Cardiac fibroblast (primary cell): ENCODE results near the gene IL6R.
"Not testable (repeated sequence)": the region's sequence is repeated elsewhere in the genome, so short reads cannot be mapped to it uniquely, and the experiment has no call there.

Experiments used
- DNase-seq, 2 donors: peaks; one replicate each; pipeline versions ENCODE4 v3.0.0 to v3.0.0-alpha.2; 2010; ENCODE audit warnings: low read depth in 2 of 2
- H3K4me3 ChIP-seq, 2 donors: replicated peaks in 1 of 2; 1 replicate in 1 of 2; 2 replicates in 1 of 2; pipeline ENCODE4 v1.5.1; 2011; ENCODE audit warnings: low read depth in 2 of 2, low read length in 2 of 2, mild to moderate bottlenecking in 2 of 2, moderate library complexity in 1 of 2
- TF ChIP-seq, protein P1 (sequence below): IDR thresholded peaks from one replicate; pipeline ENCODE4 v1.5.1; 2011; ENCODE audit warnings: low read depth, mild to moderate bottlenecking, low read length, inconsistent platforms

Gene IL6R

DNA sequence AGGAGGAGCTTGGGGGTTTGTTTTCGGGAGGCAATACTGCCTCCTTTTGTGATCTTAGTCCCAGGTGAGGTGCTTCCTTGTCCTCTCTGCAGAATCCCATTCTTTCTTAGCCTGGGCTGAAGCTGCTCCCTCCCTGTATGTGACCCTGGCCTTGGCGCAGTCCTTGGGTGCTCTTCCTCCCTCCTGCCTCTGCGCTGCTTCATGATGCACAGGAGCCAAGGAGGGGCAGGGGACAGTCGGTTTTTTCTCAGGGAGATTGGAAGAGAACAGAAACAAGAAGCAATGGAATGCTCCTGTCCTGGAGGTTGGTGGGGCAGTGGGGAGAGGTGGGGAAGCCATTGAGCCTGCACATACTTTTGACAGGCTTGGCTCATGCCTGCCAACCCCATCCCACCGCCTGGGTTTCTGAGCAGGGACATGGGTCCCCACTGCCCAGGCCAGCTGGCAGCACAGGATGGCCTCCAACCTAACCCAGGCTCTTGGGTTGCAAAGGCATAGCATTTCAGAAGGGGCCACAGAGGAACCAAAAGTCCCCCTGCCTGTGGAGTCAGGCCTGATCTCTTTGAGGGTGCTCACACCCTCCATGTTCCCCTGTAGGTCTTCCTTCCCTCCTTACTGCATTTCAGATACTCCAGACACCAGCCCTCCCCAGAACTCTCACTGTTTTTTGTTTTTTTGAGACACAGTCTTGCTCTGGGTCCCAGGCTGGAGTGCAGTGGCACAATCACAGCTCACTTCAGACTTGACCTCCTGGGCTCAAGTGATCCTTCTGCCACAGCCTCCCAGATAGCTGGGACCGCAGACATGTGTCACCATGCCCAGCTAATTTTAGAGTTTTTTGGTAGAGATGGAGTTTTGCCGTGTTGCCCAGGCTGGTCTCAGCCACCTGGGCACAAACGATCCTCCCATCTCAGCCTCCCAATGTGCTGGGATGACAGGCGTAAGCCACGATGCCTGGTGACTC, 16.1 kb downstream of the IL6R start:
- H3K4me3 ChIP-seq = no peak overlapping the region
- no peak for DNase-seq
- TF ChIP-seq, protein P1, sequence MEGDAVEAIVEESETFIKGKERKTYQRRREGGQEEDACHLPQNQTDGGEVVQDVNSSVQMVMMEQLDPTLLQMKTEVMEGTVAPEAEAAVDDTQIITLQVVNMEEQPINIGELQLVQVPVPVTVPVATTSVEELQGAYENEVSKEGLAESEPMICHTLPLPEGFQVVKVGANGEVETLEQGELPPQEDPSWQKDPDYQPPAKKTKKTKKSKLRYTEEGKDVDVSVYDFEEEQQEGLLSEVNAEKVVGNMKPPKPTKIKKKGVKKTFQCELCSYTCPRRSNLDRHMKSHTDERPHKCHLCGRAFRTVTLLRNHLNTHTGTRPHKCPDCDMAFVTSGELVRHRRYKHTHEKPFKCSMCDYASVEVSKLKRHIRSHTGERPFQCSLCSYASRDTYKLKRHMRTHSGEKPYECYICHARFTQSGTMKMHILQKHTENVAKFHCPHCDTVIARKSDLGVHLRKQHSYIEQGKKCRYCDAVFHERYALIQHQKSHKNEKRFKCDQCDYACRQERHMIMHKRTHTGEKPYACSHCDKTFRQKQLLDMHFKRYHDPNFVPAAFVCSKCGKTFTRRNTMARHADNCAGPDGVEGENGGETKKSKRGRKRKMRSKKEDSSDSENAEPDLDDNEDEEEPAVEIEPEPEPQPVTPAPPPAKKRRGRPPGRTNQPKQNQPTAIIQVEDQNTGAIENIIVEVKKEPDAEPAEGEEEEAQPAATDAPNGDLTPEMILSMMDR = no peak

DNA sequence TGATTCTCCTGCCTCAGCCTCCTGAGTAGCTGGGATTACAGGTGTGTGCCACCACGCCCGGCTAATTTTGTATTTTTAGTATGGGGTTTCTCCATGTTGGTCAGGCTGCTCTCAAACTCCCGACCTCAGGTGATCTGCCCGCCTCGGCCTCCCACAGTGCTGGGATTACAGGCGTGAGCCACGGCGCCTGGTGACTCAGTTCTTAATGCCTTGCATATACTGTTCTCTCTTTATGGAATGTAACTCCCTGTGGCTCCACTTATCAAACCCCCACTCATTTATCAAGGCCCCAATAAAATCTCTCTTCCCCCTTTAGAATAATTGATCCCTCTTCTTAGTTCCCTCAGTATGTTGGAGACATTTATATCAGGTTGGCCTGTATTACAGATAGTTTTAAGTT, 16.9 kb downstream of the IL6R start:
- DNase-seq = peak in 1 of 2 donors; percentile 33

DNA sequence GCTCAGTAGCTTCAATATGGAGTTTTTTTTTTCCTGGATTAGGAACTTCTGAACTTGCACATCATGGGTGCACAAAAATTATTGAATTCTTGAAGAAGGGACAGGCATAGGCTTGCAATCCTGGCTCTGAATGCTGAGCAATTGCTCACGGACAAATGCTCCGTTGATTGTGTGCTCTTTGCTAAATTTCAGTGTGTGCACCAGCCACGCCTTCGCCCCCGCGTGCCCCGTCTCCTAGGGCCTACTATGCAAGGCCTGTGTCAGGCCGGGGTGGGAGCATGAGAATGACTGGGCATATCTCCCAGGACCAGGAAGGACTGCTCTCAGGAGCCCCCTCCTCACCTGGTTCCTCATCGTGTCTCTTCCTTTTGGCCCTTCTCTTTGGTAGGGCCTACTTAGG, 17.4 kb downstream of the IL6R start:
- TF ChIP-seq, protein P1 = no peak
- DNase-seq = no peak
- H3K4me3 ChIP-seq = no peak overlapping the region

More for the DNA sequence above, 16.9 kb downstream of the IL6R start:
- H3K4me3 ChIP-seq = not testable (repeated sequence)

DNA sequence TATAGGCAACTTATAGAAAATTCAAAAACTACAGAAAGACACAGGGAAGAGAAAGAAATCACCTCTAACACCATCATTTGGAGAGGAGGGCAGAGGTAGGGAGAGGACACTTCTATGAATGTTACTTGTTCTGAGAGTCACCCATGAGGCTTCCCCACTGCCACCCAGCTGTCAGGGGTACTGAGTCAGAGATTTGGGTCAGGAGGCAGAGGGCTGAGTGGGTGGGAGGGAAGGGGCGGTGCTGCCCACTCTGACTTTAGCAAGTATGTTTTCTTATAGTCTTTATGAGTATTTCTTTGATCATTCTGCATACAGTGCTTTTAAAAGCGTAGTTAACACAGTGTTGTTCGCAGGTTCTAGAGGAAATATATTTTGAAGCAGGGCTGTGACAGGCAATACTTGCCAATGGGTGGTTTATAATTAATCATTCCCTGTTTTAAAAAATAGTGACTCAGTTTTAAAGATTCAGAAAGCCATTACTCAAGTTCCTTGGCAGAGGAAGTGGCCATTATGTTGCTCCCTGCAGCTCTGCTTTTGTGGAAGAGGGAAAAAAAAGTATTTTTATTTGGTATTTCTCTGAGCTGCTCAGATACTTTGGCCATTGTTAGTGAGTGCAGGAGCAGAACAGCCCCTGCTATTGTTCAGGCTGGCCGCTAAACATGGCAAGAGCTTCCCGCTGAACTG, 18.3 kb downstream of the IL6R start:
- TF ChIP-seq, protein P1 = no peak
- no peak overlapping the region for H3K4me3 ChIP-seq
- peak; percentile 66 to 83 for DNase-seq

DNA sequence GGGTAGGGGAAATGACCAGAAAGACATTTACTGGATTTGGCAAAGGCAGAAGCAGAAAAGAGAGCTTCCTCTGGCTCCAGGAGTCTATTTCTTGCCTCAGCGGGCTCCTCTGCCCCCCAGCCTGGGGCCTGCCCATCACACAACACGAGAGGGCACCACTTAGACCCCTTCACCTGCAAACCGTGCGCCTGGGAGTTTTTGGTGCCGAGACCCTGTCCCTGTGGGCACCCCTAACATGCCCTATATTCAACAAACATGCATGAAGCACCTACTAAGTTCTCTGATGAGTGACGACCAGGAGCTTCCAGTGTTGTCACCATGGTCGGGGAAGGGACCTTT, 18.8 kb downstream of the IL6R start:
- TF ChIP-seq, protein P1 = no peak
- no peak for DNase-seq

DNA sequence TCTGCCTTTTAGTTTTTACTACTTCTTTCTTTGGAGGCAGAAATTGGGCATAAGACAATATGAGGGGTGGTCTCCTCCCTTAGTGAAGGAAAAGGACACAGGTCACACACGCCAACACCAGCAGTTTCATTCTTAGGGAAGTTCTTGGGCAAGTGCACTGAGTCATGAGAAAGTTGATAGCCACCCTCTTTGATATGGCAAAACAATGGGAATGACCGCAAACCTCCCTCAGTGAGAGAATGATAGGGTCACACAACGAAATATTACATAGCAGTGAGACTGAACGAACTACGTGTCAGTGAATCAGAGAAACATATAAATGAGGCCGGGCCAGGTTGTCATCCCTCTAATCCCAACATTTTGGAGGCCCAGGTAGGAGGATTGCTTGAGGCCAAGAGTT, 20.0 kb downstream of the IL6R start:
- TF ChIP-seq, protein P1 = no peak
- peak; percentile 50 to 62 for DNase-seq
- no peak overlapping the region for H3K4me3 ChIP-seq

More for the DNA sequence above, 18.8 kb downstream of the IL6R start:
- H3K4me3 ChIP-seq = no peak overlapping the region
